ENCODE data around the gene KIF26B. TPM values are rescaled to one million over a fixed set of nuclear protein-coding genes. Genes with fewer than 3 reads are reported as not detected.

The KIF26B gene
- total and polyA plus RNA-seq, 10 of the 15 experiments (the other 5 are each of a cell fraction or from before 2014, with no cell fraction given) = 0.35 to 11.6 (median 2.2) TPM

GRCh38 chr1:245148069-245148468 is 6.7 kb upstream of the KIF26B start:
- Histone ChIP-seq H4K20me1 (ENCODE audit: control insufficient read depth, insufficient read depth) (no peaks in the 10 kb centered on the region), H3K4me3 (no peak overlapping the region), H3K79me2 (ENCODE audit: control insufficient read depth, insufficient read depth, low read length) (no peaks in the 10 kb centered on the region), H3K27ac (ENCODE audit: control insufficient read depth, insufficient read depth) (no peak overlapping the region), H3K4me2 (ENCODE audit: control insufficient read depth, insufficient read depth) (no peak overlapping the region), H3K9ac (ENCODE audit: control insufficient read depth, insufficient read depth, low read length) (no peak overlapping the region), H3K9me3 (replicated peaks; ENCODE audit: control insufficient read depth, insufficient read depth, low read length) (no peaks in the 10 kb centered on the region), H3K36me3 (ENCODE audit: control insufficient read depth in 2 of 2, insufficient read depth in 2 of 2, low read length in 1 of 2) (no peaks in the 10 kb centered on the region), H3K4me1 (ENCODE audit: control insufficient read depth, insufficient read depth, low read length) (no peaks in the 10 kb centered on the region), H2AFZ (ENCODE audit: control insufficient read depth, low read depth, low read length) (no peak overlapping the region), H3K27me3 (replicated peaks in 1 of 2; ENCODE audit: control insufficient read depth in 2 of 2, insufficient read depth in 2 of 2, low read length in 1 of 2) (peaks cover 0 to 5% of the 10 kb centered on the region in 2 experiments; a peak in 2 of 4 replicates)
- ChIA-PET SMC1A (ENCODE audit: uncharacterized antibody, unreplicated experiment) (interaction anchor here (1.0 kb wide), 1 partner anchor 12 kb away, joined by 3 read pairs; no protein-coding TSS in a partner anchor), CTCF (interaction anchor here (1.5 kb wide), 1 partner anchor 10 kb away, joined by 6 read pairs; no protein-coding TSS in a partner anchor), RAD21 (ENCODE audit: unreplicated experiment) (no interaction called here), POLR2A (no interaction called here)
- TF ChIP-seq YBX1 (IDR thresholded peaks at IDR 0.05) (no peak), ZBTB4 (CRISPR knock-in tag; IDR thresholded peaks at IDR 0.05) (no peak), EZH2 (IDR thresholded peaks at IDR 0.05; ENCODE audit: borderline replicate concordance, control insufficient read depth, low read depth, low read length) (no peak)
- in situ Hi-C loops (cut with MboI) (no loop called here), intact Hi-C loops (cut with micrococcal nuclease; ENCODE audit: unreplicated experiment) (no loop called here)
- ATAC-seq (no peak), FAIRE-seq (no peak), DNase-seq (ENCODE audit: low read depth, low spot score) (no peak)
- 52% methylated on average over 3 of the region's 3 CpGs for WGBS (ENCODE audit: insufficient coverage, insufficient replicate concordance, low lambda C conversion rate, missing lambda C conversion rate)
- no TSS peak for BruUV-seq (replicated peaks)

DNA sequence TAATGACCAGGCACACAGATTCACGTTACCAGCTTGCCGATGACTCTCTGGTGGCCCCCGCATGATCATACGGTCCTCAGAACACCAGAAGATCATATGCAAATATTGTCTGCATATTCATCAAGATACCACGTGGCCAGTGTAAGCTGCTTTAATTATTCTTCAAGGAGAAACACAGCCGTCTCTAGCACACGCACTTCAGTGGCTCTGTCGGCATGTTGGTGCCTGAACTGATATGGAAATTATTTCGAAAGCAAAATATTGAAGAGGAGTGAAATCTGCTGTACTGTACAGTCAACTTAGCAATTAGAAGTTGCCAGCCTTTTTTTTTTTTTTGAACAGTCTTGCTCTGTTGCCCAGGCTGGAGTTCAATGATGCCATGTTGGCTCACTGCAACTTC is 5.9 kb upstream of the KIF26B start:
- ATAC-seq = no peak
- SMC1A ChIA-PET (ENCODE audit: uncharacterized antibody, unreplicated experiment) = no interaction called here
- no peak overlapping the region for H3K4me2 ChIP-seq (ENCODE audit: control insufficient read depth, insufficient read depth)
- RAD21 ChIA-PET (ENCODE audit: unreplicated experiment) = no interaction called here
- in situ Hi-C loops (cut with MboI) = no loop called here
- H3K4me3 ChIP-seq = no peak overlapping the region
- peaks cover 3 to 11% of the 10 kb centered on the region in 2 experiments for H3K27me3 ChIP-seq (replicated peaks in 1 of 2; ENCODE audit: control insufficient read depth in 2 of 2, insufficient read depth in 2 of 2, low read length in 1 of 2)
- CTCF ChIA-PET = interaction anchor here (0.8 to 1.5 kb wide), 3 partner anchors 9 to 855 kb away, joined by 3 to 6 read pairs (median 3); no protein-coding TSS in a partner anchor
- no peaks in the 10 kb centered on the region for H3K9me3 ChIP-seq (replicated peaks; ENCODE audit: control insufficient read depth, insufficient read depth, low read length)
- BruUV-seq (replicated peaks) = no TSS peak
- peaks cover 8% of the 10 kb centered on the region for H3K4me1 ChIP-seq (ENCODE audit: control insufficient read depth, insufficient read depth, low read length)
- POLR2A ChIA-PET = no interaction called here
- no peak overlapping the region for H3K27ac ChIP-seq (ENCODE audit: control insufficient read depth, insufficient read depth)
- 59% methylated on average over 9 of the region's 9 CpGs for WGBS (ENCODE audit: insufficient coverage, insufficient replicate concordance, low lambda C conversion rate, missing lambda C conversion rate)
- intact Hi-C loops (cut with micrococcal nuclease; ENCODE audit: unreplicated experiment) = no loop called here
- no peaks in the 10 kb centered on the region for H3K36me3 ChIP-seq (ENCODE audit: control insufficient read depth in 2 of 2, insufficient read depth in 2 of 2, low read length in 1 of 2)
- no peaks in the 10 kb centered on the region; the same call in 1 of the 2 replicates for H4K20me1 ChIP-seq (ENCODE audit: control insufficient read depth, insufficient read depth)
- no peak for FAIRE-seq
- no peak overlapping the region for H3K9ac ChIP-seq (ENCODE audit: control insufficient read depth, insufficient read depth, low read length)
- no peak for DNase-seq (ENCODE audit: low read depth, low spot score)
- H3K79me2 ChIP-seq (ENCODE audit: control insufficient read depth, insufficient read depth, low read length) = no peaks in the 10 kb centered on the region
- no peak overlapping the region for H2AFZ ChIP-seq (ENCODE audit: control insufficient read depth, low read depth, low read length)
- TF ChIP-seq BHLHE40 (IDR thresholded peaks at IDR 0.05; ENCODE audit: borderline replicate concordance in 1 of 2, low read depth in 2 of 2, low read length in 1 of 2) (no peak), GABPA (IDR thresholded peaks at IDR 0.05; ENCODE audit: low read depth) (no peak), SIN3A (IDR thresholded peaks at IDR 0.05; ENCODE audit: low read depth, low read length) (no peak), NFXL1 (IDR thresholded peaks at IDR 0.05; ENCODE audit: borderline replicate concordance) (no peak), RCOR1 (conservative IDR thresholded peaks at IDR 0.05; ENCODE audit: low read depth, low read length) (no peak), ETV6 (conservative IDR thresholded peaks at IDR 0.05 in 1 of 2, IDR thresholded peaks at IDR 0.05 in 1 of 2; ENCODE audit: borderline replicate concordance in 1 of 2, low read depth in 1 of 2) (no peak), ZZZ3 (IDR thresholded peaks at IDR 0.05; ENCODE audit: control insufficient read depth, insufficient read length, low read depth) (no peak), IRF5 (IDR thresholded peaks at IDR 0.05; ENCODE audit: borderline replicate concordance) (no peak)
- TF ChIP-seq, protein P1, sequence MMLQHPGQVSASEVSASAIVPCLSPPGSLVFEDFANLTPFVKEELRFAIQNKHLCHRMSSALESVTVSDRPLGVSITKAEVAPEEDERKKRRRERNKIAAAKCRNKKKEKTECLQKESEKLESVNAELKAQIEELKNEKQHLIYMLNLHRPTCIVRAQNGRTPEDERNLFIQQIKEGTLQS (IDR thresholded peaks at IDR 0.05; ENCODE audit: borderline replicate concordance, extremely low read depth, low read depth, low read length) = no peak
